GM19397 (cell line): Measurements from ENCODE around the gene HELB.

Experiments used
- ATAC-seq: cut with Tn5 transposase; IDR thresholded peaks from one replicate; pipeline ENCODE4 v1.9.1; 2021; ENCODE audit warnings: mild to moderate bottlenecking, moderate library complexity; ENCODE audit not compliant: unreplicated experiment

HELB gene

GRCh38 chr12:66354291-66354690 lies 52.0 kb downstream of the HELB start:
- ATAC-seq = no peak

- ATAC-seq = no peak
Measured at GRCh38 chr12:66359300-66359699, 57.0 kb downstream of the HELB start.

- no peak for ATAC-seq
Measured at GRCh38 chr12:66361703-66362102, 59.4 kb downstream of the HELB start.

DNA sequence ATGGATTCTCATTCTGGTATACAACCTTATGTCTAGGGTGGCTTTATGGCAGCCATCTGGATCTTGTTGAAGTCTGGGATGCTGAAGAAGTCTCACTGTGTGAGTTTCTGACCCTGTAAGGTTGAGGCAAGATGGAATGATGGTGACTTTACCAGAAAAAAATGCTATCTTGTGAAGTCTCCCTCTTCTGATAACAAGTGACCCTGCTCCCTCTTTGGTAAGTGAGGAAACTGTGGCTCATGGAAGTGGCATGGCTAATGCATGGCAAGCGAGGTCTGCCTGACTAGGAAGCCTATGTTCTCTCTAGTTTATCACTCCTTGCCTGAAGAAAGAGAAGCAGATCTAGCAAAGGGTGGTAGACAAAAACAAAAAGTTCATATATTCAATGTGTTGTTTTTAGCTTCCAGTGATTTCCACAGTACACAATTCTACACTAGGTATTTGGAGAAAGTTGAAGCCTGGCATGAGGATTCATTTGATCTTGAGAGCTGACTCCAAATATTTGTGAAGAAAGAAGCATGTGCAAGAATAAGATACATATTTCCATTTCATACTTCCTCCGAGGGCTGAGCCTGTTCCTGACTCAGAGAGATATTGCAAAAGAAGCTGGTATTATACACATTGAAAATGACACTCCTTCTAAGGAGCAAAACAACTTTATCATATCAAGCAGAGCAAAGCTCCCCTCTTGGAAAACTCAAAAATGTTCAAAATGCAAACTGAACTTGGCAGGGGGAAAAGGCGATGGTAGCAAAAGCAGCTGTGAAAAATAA lies 63.6 kb downstream of the HELB start:
- no peak for ATAC-seq

DNA sequence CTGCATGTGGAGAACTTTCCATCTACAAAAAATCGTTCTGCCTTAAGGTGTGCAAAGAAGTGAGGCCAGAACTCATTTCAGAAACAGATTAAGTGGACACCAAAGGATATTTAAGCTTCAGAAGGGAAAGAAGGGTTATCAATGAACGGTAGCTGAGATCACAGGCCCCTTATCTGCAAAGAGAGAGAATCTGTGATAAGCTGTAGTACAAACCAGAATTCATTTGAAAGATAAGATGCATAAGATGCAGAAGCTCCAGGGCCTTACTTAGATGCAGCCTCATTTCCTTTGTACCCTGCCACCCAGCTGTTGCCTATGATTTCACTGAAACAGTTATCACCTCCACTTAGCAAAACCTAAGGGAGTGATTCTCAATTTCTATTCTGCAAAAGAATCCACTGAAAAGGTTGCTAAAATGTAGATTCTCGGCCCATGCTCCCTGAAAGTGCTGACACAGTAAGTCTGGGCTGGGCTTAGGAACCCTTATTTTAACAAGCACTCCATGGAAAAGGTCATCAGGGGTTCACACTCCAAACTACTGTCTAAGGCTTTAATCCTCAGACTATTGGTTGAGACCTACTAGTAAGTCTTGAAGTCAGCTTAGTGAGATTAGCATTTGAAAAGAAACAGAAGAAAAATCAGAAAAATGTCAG lies 64.8 kb downstream of the HELB start:
- no peak for ATAC-seq

- no peak for ATAC-seq
Measured at GRCh38 chr12:66371982-66372381, 69.7 kb downstream of the HELB start.

DNA sequence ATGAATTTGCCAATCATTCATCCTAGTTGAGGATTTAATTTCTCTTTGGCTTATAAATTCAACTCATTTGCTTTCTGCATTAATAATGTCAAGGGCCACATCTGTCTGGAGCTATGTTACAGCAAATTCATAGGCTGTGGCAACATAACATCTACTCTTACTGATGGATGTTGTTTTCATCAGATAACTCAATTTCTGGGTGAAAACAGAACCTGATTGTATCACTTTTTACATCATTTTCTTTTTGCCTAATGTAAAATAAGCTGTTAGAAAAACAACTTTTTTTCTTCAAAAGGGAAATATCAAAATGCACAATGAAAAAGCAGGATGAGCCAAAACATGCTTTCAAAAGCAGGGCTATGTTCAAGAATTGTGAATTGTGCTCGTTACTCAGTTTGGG lies 73.3 kb downstream of the HELB start:
- no peak for ATAC-seq

DNA sequence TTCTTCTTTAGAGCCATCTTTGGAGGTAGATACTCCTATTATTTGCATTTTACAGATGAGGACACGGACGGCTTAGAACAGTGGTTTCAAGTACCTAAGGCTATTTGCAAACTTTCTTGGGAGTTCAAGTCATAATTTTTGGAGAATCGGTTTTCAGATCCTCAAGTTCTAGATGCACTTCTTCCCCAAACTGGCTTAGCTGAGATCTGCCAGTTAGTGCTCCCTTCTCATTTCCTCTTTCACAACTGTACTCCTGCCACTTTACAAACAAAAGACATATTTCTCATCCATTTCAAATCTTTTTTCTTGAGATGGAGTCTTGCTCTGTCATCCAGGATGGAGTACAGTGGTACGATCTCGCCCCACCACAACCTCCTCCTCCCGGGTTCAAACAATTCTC lies 77.3 kb downstream of the HELB start:
- ATAC-seq = no peak

DNA sequence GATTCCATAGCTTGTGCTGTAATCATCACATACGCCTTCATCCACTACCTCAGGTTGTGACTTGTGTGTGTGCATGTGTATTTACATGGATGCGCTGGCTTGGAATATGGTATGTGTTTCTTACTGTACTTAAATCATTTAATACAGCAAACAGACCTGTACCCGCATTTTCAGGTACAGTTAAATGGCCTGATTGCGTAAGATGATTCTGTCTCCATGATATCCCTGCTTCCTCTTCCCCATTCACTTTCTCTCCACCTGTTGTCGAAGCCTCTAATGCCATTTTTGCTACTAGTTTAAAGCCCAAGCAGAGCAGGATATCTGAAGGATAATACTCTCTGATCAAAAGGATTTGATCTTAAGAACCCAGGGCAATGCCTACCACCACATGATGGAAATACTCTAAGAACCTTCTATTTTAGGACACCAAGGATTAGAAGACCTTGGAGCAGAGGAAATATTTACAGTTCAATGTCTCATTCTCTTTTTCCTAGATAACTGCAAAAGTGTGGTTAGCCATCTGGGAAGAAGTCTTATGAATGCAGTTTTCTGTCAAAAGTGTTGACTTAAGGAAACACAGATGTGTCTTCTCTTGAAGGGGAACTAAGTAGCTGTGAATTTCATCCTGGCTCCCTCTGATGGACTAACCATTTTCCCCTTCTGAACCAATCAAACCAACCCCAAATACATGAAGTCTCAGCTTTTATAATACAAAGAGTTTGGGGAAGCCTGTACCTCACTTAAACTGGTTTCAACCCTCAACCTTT lies 78.7 kb downstream of the HELB start:
- ATAC-seq = no peak

DNA sequence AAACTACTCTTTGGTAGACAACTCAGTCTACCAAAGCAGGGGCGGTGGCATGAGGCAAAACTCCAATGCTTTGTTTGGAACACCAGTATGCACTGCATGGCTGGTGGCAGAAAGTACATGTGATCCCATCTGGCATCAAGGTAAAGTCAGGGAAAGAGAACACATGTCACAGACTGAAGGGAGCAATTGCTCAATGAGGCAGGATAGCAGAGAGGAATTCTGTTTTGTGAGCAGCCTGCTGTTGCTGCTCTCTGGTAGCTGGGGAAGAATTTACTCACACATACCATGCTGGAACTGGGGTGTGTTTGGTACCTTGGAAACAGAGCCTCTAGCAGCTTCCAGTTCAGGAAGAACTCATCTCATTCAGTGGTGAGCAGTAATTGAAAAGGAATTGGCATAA lies 84.8 kb downstream of the HELB start:
- ATAC-seq = no peak
